Fibroblast of lung (primary cell): Measurements from ENCODE around the gene TAL2. TPM values are rescaled to one million over a fixed set of nuclear protein-coding genes. Genes with fewer than 3 reads are reported as not detected.

Experiments used
- DNase-seq, 2 donors: peaks; one replicate each; pipeline versions ENCODE4 v3.0.0 to v3.0.0-alpha.2; 2010; ENCODE audit warnings: low read depth in 2 of 2
- H2AFZ ChIP-seq: 2 replicates; pipeline ENCODE4 v1.5.1; 2012; ENCODE audit warnings: low read length, control low read depth, inconsistent platforms
- H3K27ac ChIP-seq: 2 replicates; pipeline ENCODE4 v1.5.1; 2011; ENCODE audit warnings: low read length, control low read depth; ENCODE audit not compliant: insufficient read depth
- H3K27me3 ChIP-seq: 2 replicates; pipeline ENCODE4 v1.5.1; 2011; ENCODE audit warnings: mild to moderate bottlenecking, low read length; ENCODE audit not compliant: control insufficient read depth, insufficient read depth
- H3K36me3 ChIP-seq: 2 replicates; pipeline ENCODE4 v1.5.1; 2011; ENCODE audit warnings: low read length; ENCODE audit not compliant: control insufficient read depth, insufficient read depth
- H3K4me1 ChIP-seq: 2 replicates; pipeline ENCODE4 v1.5.1; 2011; ENCODE audit warnings: low read length; ENCODE audit not compliant: control insufficient read depth, insufficient read depth; ENCODE audit errors: extremely low read depth
- H3K4me2 ChIP-seq: 2 replicates; pipeline ENCODE4 v1.5.1; 2011; ENCODE audit warnings: low read length, control low read depth; ENCODE audit not compliant: insufficient read depth; ENCODE audit errors: extremely low read depth
- H3K4me3 ChIP-seq, 4 experiments: fragments of 200-600 bp in 1 of 4; sonication (generic) in 1 of 4; replicated peaks in 1 of 4; 2 replicates each; pipeline ENCODE4 v1.5.1; 2011 to 2016; ENCODE audit warnings: low read length in 4 of 4, low read depth in 3 of 4, mild to moderate bottlenecking in 3 of 4, control low read depth in 2 of 4, inconsistent platforms in 1 of 4, mixed read lengths in 1 of 4; ENCODE audit not compliant: insufficient read depth in 1 of 4; ENCODE audit errors: control extremely low read depth in 1 of 4
- H3K79me2 ChIP-seq: 2 replicates; pipeline ENCODE4 v1.5.1; 2012; ENCODE audit warnings: mild to moderate bottlenecking, low read length, inconsistent platforms; ENCODE audit not compliant: control insufficient read depth, insufficient read depth
- H3K9ac ChIP-seq: 2 replicates; pipeline ENCODE4 v1.5.1; 2011; ENCODE audit warnings: mild to moderate bottlenecking, low read length, control low read depth; ENCODE audit not compliant: insufficient read depth
- H3K9me3 ChIP-seq: 2 replicates; pipeline ENCODE4 v1.5.1; 2012; ENCODE audit warnings: low read depth, low read length; ENCODE audit not compliant: control insufficient read depth, insufficient read depth
- H4K20me1 ChIP-seq: 2 replicates; pipeline ENCODE4 v1.5.1; 2011; ENCODE audit warnings: low read length; ENCODE audit not compliant: control insufficient read depth, insufficient read depth; ENCODE audit errors: extremely low read depth
- CTCF ChIP-seq, 2 donors: IDR thresholded peaks in 1 of 2; conservative IDR thresholded peaks in 1 of 2; 1 replicate in 1 of 2; 2 replicates in 1 of 2; pipeline ENCODE4 v1.5.1; 2011 to 2012; ENCODE audit warnings: low read length in 2 of 2, control low read depth in 1 of 2, inconsistent platforms in 1 of 2, low read depth in 1 of 2, mild to moderate bottlenecking in 1 of 2
- EZH2 ChIP-seq: IDR thresholded peaks from 2 replicates; pipeline ENCODE4 v1.5.1; 2012; ENCODE audit warnings: low read length, control low read depth, mild to moderate bottlenecking; ENCODE audit errors: missing control alignments
- polyA plus RNA-seq, 2 donors: library from polyadenylated mRNA; depleted of rRNA in 1 of 2; stranded (reverse) in 1 of 2; unstranded in 1 of 2; fragments of >200 nt; gene quantifications; 2 replicates each; pipeline ENCODE4 v1.2.1, GENCODE V29; 2011 to 2012; ENCODE audit warnings: missing spikeins in 1 of 2
- total RNA-seq: library from RNA; depleted of rRNA; stranded (reverse); fragments of >200 nt; gene quantifications from 2 replicates; pipeline ENCODE4 v1.2.1, GENCODE V29; 2014

The TAL2 gene
- total and polyA plus RNA-seq, 2 donors (not counting 1 experiment from before 2014, with no cell fraction given) = 0.17 TPM; not detected in 1

GRCh38 chr9:105696219-105696793 lies 34.0 kb downstream of the TAL2 start:
- H3K79me2 ChIP-seq = no peaks in the 10 kb centered on the region
- H3K4me3 ChIP-seq = no peak overlapping the region
- peaks cover 4% of the 10 kb centered on the region for H3K4me1 ChIP-seq
- H4K20me1 ChIP-seq = no peaks in the 10 kb centered on the region
- H3K27me3 ChIP-seq = peaks cover 9% of the 10 kb centered on the region
- TF ChIP-seq CTCF (conservative IDR thresholded peaks at IDR 0.05 in 1 of 2, IDR thresholded peaks at IDR 0.05 in 1 of 2; ENCODE audit: low read depth in 1 of 2, low read length in 2 of 2) = no peak
- TF ChIP-seq EZH2 = no peak
- no peak overlapping the region for H3K4me2 ChIP-seq
- no peaks in the 10 kb centered on the region for H3K9me3 ChIP-seq
- no peak overlapping the region for H2AFZ ChIP-seq
- no peak for DNase-seq
- H3K36me3 ChIP-seq = no peaks in the 10 kb centered on the region
- H3K27ac ChIP-seq = no peak overlapping the region
- H3K9ac ChIP-seq = no peak overlapping the region

DNA sequence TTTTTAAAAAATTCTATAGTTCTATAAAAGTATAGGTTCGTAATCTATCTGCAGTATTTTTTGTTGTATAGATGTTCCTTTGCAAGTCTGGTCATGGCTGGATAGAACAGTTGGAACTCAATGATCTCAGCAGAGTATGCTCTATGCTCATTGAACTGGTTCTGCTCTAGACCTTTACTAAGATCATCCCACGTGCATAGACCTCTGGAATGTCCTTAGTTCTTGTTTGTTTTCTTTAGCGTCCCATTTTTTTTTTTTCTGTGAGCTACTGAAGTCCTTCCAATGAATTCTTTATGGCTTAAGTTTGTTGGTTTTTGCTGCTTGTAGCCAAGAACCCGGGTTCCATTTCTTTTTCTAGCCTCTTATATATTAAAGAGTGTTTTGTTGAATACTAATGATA lies 35.6 kb downstream of the TAL2 start:
- H3K27ac ChIP-seq = no peak overlapping the region
- no peak for TF ChIP-seq EZH2
- TF ChIP-seq CTCF (conservative IDR thresholded peaks at IDR 0.05 in 1 of 2, IDR thresholded peaks at IDR 0.05 in 1 of 2; ENCODE audit: low read depth in 1 of 2, low read length in 2 of 2) = no peak
- H3K79me2 ChIP-seq = no peaks in the 10 kb centered on the region

DNA sequence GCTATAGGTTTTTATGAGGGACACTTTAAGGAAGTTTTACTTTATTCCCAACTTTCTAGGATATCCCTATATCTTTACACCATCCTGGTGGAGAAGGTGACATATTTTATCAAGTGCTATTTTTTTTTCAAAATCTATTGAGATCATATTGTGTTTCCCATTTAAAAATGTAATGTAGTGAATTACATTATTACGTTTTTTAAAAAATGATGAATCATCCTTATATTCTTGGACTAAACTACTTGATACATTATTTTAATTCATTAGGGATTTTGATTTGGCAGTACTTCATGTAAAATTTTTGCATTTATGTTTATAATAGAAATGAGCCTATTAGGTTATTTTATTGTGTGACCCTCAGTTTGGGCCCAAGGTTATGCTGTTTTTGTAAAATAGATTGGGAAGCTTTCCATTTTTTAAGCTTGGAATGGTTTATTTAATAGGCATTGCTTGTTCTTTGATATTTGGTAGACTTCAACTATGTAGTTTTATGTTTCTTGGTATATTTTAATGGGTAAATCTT lies 36.2 kb downstream of the TAL2 start:
- Histone ChIP-seq H3K4me1 (peaks cover 4% of the 10 kb centered on the region), H3K4me2 (no peak overlapping the region), H2AFZ (no peak overlapping the region), H3K9ac (no peak overlapping the region), H3K4me3 (no peak overlapping the region), H3K79me2 (no peaks in the 10 kb centered on the region), H3K27me3 (peaks cover 4% of the 10 kb centered on the region), H4K20me1 (no peaks in the 10 kb centered on the region), H3K9me3 (no peaks in the 10 kb centered on the region), H3K36me3 (no peaks in the 10 kb centered on the region), H3K27ac (no peak overlapping the region)
- TF ChIP-seq CTCF (conservative IDR thresholded peaks at IDR 0.05 in 1 of 2, IDR thresholded peaks at IDR 0.05 in 1 of 2; ENCODE audit: low read depth in 1 of 2, low read length in 2 of 2) (no peak), EZH2 (no peak)
- no peak for DNase-seq

More for the DNA sequence above, 35.6 kb downstream of the TAL2 start:
- no peak overlapping the region for H3K4me3 ChIP-seq
- no peak overlapping the region for H3K9ac ChIP-seq
- no peaks in the 10 kb centered on the region for H3K36me3 ChIP-seq
- H2AFZ ChIP-seq = no peak overlapping the region
- H3K9me3 ChIP-seq = no peaks in the 10 kb centered on the region
- H3K27me3 ChIP-seq = peaks cover 6% of the 10 kb centered on the region
- H3K4me2 ChIP-seq = no peak overlapping the region
- no peaks in the 10 kb centered on the region for H4K20me1 ChIP-seq
- peaks cover 4% of the 10 kb centered on the region for H3K4me1 ChIP-seq
- peak; percentile 8 to 22 for DNase-seq
